C4-2B (cell line): ENCODE measurements around the gene OR52B6.

Experiments used
- CTCF ChIP-seq: fragments of 450-650 bp; conservative IDR thresholded peaks from 2 replicates; pipeline ENCODE4 v1.5.1; 2017; ENCODE audit warnings: mild to moderate bottlenecking
- ZFX ChIP-seq: fragments of 450-650 bp; IDR thresholded peaks from 2 replicates; pipeline ENCODE4 v1.6.1; 2017

GRCh38 chr11:5531053-5531831, 49.4 kb upstream of the OR52B6 start:
- TF ChIP-seq CTCF (no peak), ZFX (no peak)
